Fibroblast of lung (primary cell): ENCODE data around the gene RSPH1. TPM values are rescaled to one million over a fixed set of nuclear protein-coding genes. Genes with fewer than 3 reads are reported as not detected.
"Not testable (repeated sequence)": the region's sequence is repeated elsewhere in the genome, so short reads cannot be mapped to it uniquely, and the experiment has no call there.

Source experiments
- DNase-seq, 2 donors: peaks; one replicate each; pipeline versions ENCODE4 v3.0.0 to v3.0.0-alpha.2; 2010; ENCODE audit warnings: low read depth in 2 of 2
- H2AFZ ChIP-seq: 2 replicates; pipeline ENCODE4 v1.5.1; 2012; ENCODE audit warnings: low read length, control low read depth, inconsistent platforms
- H3K27ac ChIP-seq: 2 replicates; pipeline ENCODE4 v1.5.1; 2011; ENCODE audit warnings: low read length, control low read depth; ENCODE audit not compliant: insufficient read depth
- H3K27me3 ChIP-seq: 2 replicates; pipeline ENCODE4 v1.5.1; 2011; ENCODE audit warnings: mild to moderate bottlenecking, low read length; ENCODE audit not compliant: control insufficient read depth, insufficient read depth
- H3K36me3 ChIP-seq: 2 replicates; pipeline ENCODE4 v1.5.1; 2011; ENCODE audit warnings: low read length; ENCODE audit not compliant: control insufficient read depth, insufficient read depth
- H3K4me1 ChIP-seq: 2 replicates; pipeline ENCODE4 v1.5.1; 2011; ENCODE audit warnings: low read length; ENCODE audit not compliant: control insufficient read depth, insufficient read depth; ENCODE audit errors: extremely low read depth
- H3K4me2 ChIP-seq: 2 replicates; pipeline ENCODE4 v1.5.1; 2011; ENCODE audit warnings: low read length, control low read depth; ENCODE audit not compliant: insufficient read depth; ENCODE audit errors: extremely low read depth
- H3K4me3 ChIP-seq, 4 experiments: fragments of 200-600 bp in 1 of 4; sonication (generic) in 1 of 4; replicated peaks in 1 of 4; 2 replicates each; pipeline ENCODE4 v1.5.1; 2011 to 2016; ENCODE audit warnings: low read length in 4 of 4, low read depth in 3 of 4, mild to moderate bottlenecking in 3 of 4, control low read depth in 2 of 4, inconsistent platforms in 1 of 4, mixed read lengths in 1 of 4; ENCODE audit not compliant: insufficient read depth in 1 of 4; ENCODE audit errors: control extremely low read depth in 1 of 4
- H3K79me2 ChIP-seq: 2 replicates; pipeline ENCODE4 v1.5.1; 2012; ENCODE audit warnings: mild to moderate bottlenecking, low read length, inconsistent platforms; ENCODE audit not compliant: control insufficient read depth, insufficient read depth
- H3K9ac ChIP-seq: 2 replicates; pipeline ENCODE4 v1.5.1; 2011; ENCODE audit warnings: mild to moderate bottlenecking, low read length, control low read depth; ENCODE audit not compliant: insufficient read depth
- H3K9me3 ChIP-seq: 2 replicates; pipeline ENCODE4 v1.5.1; 2012; ENCODE audit warnings: low read depth, low read length; ENCODE audit not compliant: control insufficient read depth, insufficient read depth
- H4K20me1 ChIP-seq: 2 replicates; pipeline ENCODE4 v1.5.1; 2011; ENCODE audit warnings: low read length; ENCODE audit not compliant: control insufficient read depth, insufficient read depth; ENCODE audit errors: extremely low read depth
- CTCF ChIP-seq, 2 donors: IDR thresholded peaks in 1 of 2; conservative IDR thresholded peaks in 1 of 2; 1 replicate in 1 of 2; 2 replicates in 1 of 2; pipeline ENCODE4 v1.5.1; 2011 to 2012; ENCODE audit warnings: low read length in 2 of 2, control low read depth in 1 of 2, inconsistent platforms in 1 of 2, low read depth in 1 of 2, mild to moderate bottlenecking in 1 of 2
- EZH2 ChIP-seq: IDR thresholded peaks from 2 replicates; pipeline ENCODE4 v1.5.1; 2012; ENCODE audit warnings: low read length, control low read depth, mild to moderate bottlenecking; ENCODE audit errors: missing control alignments
- polyA plus RNA-seq, 2 donors: library from polyadenylated mRNA; depleted of rRNA in 1 of 2; stranded (reverse) in 1 of 2; unstranded in 1 of 2; fragments of >200 nt; gene quantifications; 2 replicates each; pipeline ENCODE4 v1.2.1, GENCODE V29; 2011 to 2012; ENCODE audit warnings: missing spikeins in 1 of 2
- total RNA-seq: library from RNA; depleted of rRNA; stranded (reverse); fragments of >200 nt; gene quantifications from 2 replicates; pipeline ENCODE4 v1.2.1, GENCODE V29; 2014

Gene RSPH1
- total and polyA plus RNA-seq, 2 donors (not counting 1 experiment from before 2014, with no cell fraction given): not detected

GRCh38 chr21:42471206-42471605 is 24.8 kb downstream of the RSPH1 start:
- no peak for TF ChIP-seq EZH2
- no peak for TF ChIP-seq CTCF (conservative IDR thresholded peaks at IDR 0.05 in 1 of 2, IDR thresholded peaks at IDR 0.05 in 1 of 2; ENCODE audit: low read depth in 1 of 2, low read length in 2 of 2)
- Histone ChIP-seq H4K20me1 (no peaks in the 10 kb centered on the region), H3K36me3 (no peaks in the 10 kb centered on the region), H3K27me3 (no peaks in the 10 kb centered on the region), H3K27ac (no peak overlapping the region), H3K9ac (no peak overlapping the region), H3K4me2 (no peak overlapping the region), H3K79me2 (no peaks in the 10 kb centered on the region), H3K4me1 (no peaks in the 10 kb centered on the region), H3K9me3 (no peaks in the 10 kb centered on the region), H3K4me3 (no peak overlapping the region), H2AFZ (no peak overlapping the region)
- no peak for DNase-seq

GRCh38 chr21:42469726-42470125 is 26.3 kb downstream of the RSPH1 start:
- H3K9ac ChIP-seq, DNase-seq, H3K4me1 ChIP-seq, H3K36me3 ChIP-seq, H3K4me3 ChIP-seq, H3K4me2 ChIP-seq, H3K79me2 ChIP-seq, H4K20me1 ChIP-seq, H3K27ac ChIP-seq, H3K27me3 ChIP-seq, H3K9me3 ChIP-seq, H2AFZ ChIP-seq: not testable (repeated sequence)

- Histone ChIP-seq H3K4me2 (no peak overlapping the region), H3K27me3 (no peaks in the 10 kb centered on the region), H3K36me3 (no peaks in the 10 kb centered on the region), H3K9me3 (no peaks in the 10 kb centered on the region), H3K27ac (no peak overlapping the region), H3K9ac (no peak overlapping the region), H4K20me1 (no peaks in the 10 kb centered on the region), H3K79me2 (no peaks in the 10 kb centered on the region), H2AFZ (no peak overlapping the region), H3K4me3 (no peak overlapping the region), H3K4me1 (no peaks in the 10 kb centered on the region)
- TF ChIP-seq CTCF (conservative IDR thresholded peaks at IDR 0.05 in 1 of 2, IDR thresholded peaks at IDR 0.05 in 1 of 2; ENCODE audit: low read depth in 1 of 2, low read length in 2 of 2): no peak
- no peak for TF ChIP-seq EZH2
- DNase-seq: no peak
Observed at GRCh38 chr21:42469272-42469671, 26.8 kb downstream of the RSPH1 start.
